Globus pallidus (tissue), 1 donor: ENCODE measurements around the gene LCE1A.

Experiments used
- DNase-seq: peaks from one replicate; pipeline ENCODE4 v3.0.0-alpha.2; 2015; ENCODE audit warnings: low spot score

Gene LCE1A, protein sequence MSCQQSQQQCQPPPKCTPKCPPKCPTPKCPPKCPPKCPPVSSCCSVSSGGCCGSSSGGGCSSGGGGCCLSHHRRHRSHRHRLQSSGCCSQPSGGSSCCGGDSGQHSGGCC

DNA sequence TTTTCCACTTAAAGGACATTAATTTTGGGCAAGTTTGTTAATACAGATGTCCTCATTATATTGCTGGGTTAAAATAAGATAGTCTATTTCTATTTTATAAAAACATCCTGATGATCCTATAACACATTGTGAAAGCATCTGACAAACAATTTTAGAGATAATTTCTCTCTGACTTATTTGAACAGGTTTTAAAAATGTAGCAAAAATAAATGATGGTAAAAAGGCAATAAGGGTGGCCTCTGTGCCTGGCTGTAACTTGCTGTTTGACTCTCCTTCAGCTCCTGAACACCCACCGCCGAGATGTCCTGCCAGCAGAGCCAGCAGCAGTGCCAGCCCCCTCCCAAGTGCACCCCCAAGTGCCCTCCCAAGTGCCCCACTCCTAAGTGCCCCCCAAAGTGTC, at the start of gene LCE1A:
Gene LCE1A, plus strand, starts transcription at position 301 of the 400 bp plus-strand sequence. Its CDS starts 0 bp downstream, at position 301.
- DNase-seq = no peak

DNA sequence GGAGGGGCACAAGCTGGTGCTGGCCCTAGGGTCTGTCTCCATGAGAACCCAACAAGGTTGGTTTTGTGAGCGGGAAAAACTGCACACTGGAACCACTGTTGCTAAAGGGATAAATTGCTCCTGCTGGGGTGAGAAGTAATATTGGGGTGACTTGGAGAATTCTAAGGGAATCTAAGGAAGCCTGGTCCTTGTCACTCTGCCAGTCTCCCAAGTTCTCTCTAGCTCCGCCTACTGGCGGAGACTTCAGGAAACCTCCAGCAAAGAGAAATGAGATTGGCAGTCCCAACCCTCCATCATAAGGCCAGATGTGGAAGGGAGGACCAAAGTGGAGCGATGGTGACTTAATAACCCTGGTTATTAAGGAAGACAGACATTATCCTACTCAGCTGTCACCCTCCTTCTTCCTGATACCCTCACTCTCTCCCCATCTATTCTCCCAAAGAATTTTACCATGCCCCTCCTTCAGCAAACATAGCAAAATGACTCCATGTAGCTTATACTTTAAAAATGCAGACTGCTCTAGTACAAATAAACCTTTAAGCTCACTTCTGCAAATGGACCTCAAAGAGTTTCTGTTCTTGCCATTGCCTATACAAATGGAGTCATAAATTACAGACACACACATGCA, 49.6 kb upstream of the LCE1A start:
- DNase-seq = no peak

DNA sequence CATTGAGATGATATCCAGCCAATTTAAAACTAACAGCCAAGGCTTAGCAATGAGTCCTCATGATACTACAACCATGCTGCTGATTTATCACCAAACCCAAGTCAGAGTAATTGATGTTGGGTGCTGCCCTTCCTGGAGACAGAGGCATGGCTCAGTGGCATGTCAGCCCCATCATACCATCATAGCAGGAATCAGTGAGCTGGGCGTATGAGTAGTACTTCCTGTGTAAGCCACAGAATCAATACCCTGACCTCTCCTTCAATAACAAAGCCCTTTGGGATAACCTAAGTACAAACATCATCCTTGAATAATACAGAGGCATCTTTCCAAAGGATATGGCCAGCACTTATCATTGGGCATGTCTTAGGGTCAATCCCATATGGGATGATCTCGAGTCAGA, 44.2 kb upstream of the LCE1A start:
- no peak for DNase-seq

DNA sequence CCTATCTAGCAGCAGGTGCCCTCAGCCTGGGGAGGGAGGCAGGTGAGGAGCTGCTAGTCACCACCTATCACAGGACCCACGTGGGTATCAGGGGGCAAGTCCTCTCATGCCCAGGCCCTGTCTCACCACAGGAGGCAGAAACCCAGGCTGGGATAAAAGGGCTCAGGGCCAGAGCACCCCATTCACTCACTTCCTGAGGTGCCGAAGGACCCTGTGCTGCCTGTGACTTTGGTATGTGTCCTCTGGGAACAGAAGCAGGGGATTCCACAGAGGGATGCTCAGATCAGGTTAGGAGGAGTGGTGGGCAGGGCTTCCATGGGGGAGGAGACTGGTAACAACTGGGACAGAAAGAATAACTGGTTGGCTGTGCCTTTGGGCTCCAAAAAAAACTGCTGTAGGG, 41.2 kb upstream of the LCE1A start, which contains the start of gene LCE1E:
Gene LCE1E, plus strand, starts transcription at position 181 of the 400 bp plus-strand sequence. CDS start 1,043 bp downstream, outside the sequence.
- no peak for DNase-seq

DNA sequence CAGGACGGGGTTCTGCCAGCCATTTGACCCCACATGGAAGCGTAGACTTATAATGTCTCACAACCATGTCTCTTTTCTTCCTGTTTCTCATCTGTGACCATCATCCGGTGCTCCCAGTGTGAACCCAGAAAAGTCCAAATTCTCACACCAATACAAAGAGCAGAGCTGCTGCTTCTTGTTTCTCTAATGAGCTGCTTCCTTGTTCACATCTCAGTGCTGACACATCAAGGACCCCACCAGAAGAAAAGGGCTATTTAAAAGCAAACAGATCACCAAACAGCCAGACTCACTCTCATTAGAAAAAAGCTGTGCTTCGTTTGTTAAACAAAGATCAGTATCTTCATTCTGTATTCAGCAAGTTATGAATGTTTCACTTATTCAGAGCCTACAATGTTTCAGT, 31.6 kb upstream of the LCE1A start:
- DNase-seq = no peak

DNA sequence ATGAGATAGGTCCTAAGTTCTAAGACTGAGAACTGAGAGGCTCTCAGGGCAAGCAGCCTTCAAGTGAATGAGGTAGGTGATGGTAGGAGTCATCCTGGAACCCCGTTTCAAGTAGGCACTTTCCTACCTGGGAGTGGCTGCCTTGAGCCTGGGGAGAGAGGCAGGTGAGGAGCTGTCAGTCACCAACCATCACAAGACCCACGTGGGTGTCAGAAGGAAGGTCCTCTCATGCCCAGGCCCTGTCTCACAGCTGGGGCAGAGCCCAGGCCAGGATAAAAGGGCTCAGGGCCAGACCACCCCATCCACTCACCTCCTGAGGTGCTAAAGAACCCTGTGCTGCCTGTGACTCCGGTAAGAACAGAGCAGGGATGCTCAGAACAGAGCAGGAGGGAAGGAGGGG, 30.9 kb upstream of the LCE1A start, which contains the start of gene LCE1D:
Gene LCE1D, plus strand, starts transcription at position 301 of the 400 bp plus-strand sequence. CDS start 1,074 bp downstream, outside the sequence.
- DNase-seq = no peak

DNA sequence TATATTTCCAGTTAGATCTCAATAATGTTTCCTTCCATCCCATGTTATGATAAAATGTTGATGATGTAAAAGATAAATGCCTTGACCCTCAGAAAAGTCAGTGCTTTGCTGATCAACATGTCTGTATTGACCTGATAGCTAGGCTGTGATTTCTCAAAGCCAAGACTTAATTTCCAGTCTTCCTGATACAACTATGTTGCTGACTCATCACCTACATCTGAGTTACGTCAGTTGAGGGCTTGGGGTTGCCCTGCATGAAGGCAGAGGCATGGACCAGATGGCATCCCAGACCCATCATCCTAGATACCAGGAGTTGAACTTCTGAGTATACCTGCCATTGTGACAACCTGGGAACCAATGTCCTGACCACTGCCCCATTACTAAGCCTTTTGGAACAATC, 25.9 kb upstream of the LCE1A start:
- DNase-seq = no peak

DNA sequence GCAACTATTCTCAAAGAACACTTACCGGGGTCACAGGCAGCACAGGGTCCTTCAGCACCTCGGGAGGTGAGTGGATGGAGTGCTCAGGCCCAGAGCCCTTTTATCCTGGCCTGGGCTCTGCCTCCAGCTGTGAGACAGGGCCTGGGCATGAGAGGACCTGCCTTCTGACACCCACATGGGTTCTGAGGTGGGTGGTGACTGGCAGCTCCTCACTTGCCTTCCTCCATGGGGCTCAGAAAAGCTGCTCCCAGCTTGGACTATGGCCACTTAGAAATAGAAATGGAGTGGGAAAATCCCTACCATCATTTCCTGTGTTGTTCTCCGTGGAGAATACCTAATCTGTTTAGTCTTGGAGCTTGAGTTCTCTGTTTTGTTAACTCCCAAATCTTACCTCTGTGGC, 20.7 kb upstream of the LCE1A start, which contains the start of gene LCE1C:
Gene LCE1C, minus strand, starts transcription at position 76 of the 400 bp plus-strand sequence. CDS start 1,173 bp downstream, outside the sequence.
- DNase-seq = no peak

DNA sequence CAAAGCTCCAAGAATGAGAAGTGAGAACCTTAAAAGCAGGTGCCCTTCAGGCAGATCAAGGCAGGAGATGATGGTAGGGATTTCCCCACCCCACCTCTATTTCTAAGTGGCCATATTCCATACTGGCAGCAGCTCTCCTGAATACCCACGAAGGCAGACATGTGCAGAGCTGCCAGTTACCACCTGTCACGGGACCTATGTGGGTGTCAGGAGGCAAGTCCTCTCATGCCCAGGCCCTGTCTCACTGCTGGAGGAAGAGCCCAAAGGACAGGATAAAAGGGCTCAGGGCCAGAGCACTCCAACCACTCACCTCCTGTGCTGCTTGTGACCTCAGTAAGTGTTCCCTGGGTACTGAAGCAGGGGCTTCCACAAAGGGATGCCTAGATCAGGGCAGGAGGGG, 16.2 kb upstream of the LCE1A start:
- no peak for DNase-seq

DNA sequence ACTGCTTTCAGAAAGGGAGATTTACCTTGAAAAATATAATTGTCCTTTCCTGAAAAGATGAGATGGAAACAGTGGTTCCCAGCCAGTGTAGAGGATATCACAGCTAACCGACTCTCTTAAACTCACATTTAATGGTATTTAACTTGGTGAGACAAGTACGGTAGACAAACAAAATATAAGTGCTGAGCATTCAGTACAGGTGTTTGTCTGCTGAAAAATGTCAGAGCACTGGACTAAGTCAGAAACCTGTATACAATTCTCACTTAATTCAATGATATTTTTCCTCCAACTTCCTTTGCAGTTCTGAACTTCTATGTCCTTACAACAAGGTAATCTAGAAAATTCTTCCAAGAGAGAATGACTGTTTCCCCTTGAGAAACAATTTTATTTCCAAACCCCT, 15.6 kb upstream of the LCE1A start, which contains the start of gene LCE1B:
Gene LCE1B, plus strand, starts transcription at position 301 of the 400 bp plus-strand sequence. CDS start 476 bp downstream, outside the sequence.
- no peak for DNase-seq

DNA sequence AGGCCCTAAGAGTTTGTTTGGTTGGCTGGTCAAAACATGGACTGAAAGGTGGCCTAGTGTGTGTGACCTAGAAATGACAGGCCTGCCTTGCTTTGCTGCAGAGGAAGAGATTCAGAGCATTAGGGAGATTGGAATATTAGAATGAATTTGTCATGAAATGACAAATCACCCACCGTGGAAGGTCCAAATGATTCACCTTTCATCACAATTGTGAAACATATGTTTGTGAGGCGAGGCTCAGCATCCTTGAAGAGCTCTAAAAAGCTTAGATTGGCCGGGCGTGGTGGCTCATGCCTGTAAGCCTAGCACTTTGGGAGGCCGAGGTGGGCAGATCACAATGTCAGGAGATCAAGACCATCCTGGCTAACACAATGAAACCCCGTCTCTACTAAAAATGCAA, 10.0 kb upstream of the LCE1A start:
- DNase-seq = no peak

DNA sequence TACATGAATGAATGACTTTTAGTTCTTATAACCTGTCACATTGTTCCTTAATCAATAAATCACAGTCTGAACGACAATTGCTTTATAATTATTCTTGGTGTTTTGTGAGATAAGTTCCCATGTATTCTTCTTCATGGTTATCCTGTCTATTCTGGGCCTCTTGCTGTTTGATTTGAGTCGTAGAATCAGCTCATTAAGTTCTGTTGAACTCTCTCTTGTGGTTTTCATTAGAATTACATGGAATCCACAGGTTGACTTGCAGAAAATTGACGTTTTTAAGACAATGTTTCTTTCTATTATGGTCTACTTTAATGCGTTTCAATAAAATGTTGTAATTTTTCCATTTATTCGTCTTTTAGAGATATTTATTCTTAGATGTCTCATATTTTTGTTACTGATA, 4.0 kb upstream of the LCE1A start:
- no peak for DNase-seq

DNA sequence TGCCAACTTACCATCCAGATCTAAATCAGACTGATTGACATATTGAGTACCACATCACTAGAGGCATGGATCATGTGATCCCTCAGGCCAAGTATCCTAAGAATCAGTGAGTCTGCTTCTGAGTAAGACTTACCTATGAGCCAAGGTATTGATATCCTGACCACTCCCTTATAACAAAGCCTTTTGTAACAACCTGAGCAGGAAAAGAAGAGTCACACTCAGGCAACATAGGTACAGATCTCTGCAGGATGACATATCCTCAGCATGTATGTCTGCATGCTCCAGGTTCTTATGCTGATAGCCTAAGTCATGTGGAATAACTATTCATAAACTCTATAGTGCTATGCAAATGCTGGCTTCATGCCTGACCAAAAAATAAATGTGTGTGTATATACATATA, 2.3 kb upstream of the LCE1A start:
- no peak for DNase-seq

DNA sequence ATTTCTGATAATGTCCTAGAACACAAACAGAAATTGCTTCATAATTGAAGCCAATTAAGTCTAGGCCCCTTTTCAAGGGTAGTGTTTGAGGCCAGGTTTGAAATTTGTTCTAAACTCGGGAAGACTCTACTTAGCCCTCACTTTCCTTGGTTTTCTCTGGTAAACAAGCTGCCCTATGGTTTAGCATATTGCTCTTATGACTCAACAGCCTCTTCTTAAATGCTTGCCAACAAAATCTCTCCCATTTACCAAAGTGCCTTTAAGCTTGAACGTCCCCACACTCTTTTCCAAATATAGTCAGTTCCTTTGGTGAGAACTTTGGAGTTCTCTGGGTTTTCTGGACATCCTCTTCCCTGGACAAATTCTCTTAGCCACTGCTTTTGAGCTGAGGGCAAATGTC, 9.6 kb downstream of the LCE1A start:
- DNase-seq = no peak

DNA sequence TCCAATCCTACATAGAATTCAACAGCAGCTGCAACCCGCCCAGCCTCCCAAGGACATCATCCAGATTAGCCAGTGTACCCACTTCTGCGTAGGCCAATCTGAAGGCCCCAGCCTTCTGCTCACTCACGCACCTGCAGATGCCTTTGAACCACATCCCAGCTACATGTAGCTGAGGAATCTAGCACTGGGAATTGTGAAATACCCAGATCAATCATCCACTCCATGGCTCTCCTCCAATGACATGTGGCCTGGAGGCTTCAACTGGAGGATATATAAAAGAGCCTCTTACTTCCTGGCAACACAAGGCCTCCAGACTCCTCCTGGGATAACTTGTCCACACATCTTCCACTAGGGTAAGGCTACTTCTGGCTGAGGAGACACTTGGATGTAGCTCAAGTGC, 15.3 kb downstream of the LCE1A start, which contains the start of gene LCE6A:
Gene LCE6A, plus strand, starts transcription at position 301 of the 400 bp plus-strand sequence. CDS start 665 bp downstream, outside the sequence.
- DNase-seq = no peak

DNA sequence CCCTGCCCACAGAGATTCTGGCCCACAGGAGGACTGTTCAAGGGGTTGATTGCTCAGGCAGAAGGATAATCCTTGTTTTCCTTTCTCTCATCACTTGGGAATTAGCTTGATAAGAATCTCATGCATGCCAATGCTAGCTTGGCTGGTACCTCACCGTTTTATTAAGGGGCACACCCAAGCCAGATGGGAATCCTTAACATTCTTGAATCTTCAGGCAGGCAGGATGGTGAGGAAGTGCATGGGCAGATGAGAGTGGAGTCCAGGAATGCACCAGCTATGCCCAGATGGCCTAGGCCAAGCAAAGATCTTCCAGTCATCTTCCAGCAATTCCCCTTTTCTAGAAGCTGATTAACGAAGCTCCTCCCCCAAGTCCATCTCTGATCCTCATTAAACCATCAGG, 28.4 kb downstream of the LCE1A start:
- DNase-seq = no peak

DNA sequence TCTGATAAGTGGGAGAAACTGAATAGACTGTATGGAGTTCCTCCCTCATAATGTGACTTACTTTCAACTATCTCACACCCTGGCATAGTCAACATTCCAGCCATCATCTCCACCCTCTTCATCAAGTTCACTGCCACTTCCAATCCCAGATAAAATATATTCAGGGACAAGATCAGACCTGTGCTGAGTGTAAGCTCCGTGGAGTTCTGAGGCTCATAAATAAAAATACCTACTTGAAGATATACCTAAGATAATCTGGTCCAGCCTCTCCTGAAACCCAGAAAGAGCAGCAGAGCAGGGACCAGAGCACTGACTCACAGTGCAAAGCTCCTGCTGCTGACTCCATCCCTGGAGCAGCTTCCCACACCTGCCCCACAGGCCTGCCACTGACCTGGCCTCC, 30.8 kb downstream of the LCE1A start:
- no peak for DNase-seq

DNA sequence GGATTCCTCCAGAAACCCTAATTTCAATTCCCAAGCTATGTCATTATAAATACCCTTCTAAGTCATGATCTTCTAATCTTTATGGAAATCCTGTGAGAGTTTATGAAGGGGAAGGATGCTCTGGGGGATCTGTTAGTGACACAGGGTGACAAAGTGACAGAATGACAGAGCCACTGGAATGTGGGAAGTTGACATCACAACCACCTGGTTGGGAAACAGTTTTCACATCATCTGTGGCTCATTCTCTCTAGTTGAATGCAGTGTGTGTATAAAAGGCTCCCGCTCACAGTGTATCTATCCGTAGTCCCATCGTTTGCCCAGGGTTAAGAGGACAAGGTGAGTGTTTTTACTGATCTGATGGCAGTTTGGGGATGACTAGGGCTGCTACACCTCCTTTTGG, 32.4 kb downstream of the LCE1A start, which contains the start of gene LCE7A:
Gene LCE7A, plus strand, starts transcription at position 301 of the 400 bp plus-strand sequence. CDS start 702 bp downstream, outside the sequence.
- no peak for DNase-seq

DNA sequence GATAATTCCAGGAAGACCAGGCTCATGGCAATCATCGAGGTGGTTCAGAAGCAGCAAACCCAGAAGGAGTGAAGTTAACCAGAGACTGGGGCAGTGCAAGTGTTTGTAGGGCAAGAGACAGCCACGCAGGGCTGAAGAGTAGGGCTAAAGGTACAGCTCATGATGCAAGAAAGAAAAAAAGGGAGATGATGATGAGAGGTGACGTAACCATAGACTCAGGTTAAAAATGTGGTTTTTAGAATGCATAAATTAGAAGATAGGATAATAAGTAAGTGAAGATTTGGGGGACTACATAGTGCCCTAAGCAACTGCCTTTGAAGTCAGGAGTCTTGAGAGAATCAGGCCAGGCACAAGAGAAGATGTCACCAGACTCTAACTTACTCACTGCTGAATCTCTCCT, 32.9 kb downstream of the LCE1A start:
- no peak for DNase-seq

DNA sequence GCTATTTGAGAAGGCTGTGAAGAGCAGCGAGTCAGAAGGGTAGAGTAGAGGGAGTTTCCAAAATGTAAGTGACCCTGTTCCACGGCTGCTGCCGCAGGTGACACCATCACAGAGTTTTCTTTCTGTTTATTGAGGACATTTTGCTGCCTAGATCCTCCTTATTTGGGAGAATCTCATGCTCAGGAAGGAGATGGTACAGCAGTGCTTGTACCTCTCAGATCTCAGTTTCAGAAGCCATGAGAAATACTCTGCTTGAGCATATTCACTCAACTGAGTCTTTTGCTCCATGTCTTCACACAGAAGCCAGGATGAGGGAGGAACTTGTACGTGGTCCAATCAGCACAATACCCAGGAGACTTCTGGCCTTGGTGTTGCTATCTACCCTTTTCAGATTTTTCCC, 34.1 kb downstream of the LCE1A start:
- no peak for DNase-seq

DNA sequence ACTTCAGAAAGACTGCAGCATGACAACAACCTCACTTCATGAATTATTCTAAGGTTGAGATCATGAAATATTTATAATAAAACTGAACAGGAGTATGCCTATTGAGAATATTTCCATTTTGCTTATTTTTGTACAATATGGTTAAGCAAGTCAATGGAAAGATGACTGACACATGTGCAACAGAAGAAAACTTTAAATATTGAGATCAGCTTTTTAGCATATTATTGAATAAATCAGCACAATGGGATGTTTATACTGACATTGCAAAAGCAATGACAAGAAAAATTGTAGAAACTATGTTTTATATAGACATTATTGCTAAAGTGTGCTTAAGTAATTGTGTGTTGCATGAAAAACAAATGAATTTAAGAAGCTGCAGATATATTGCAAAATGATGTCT, 37.2 kb downstream of the LCE1A start:
- no peak for DNase-seq

DNA sequence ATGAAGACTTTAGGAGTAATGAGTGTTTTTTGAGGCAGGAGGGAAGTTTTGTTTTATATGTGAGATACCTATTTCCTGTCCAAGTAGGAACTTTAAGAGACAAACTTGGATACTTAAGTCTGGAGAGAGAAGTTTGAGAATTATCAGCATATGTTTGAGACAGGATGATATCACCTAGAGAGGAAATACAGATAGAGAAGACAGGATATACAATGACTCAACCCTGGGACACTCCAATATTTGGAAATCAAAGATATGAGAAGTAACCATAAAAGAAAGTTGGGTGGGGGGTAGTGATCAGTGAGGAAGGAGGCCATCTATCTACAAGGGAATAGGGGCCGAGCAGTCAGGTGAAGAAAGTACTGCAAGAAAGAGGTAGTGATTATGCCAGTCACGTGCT, 39.0 kb downstream of the LCE1A start:
- no peak for DNase-seq

DNA sequence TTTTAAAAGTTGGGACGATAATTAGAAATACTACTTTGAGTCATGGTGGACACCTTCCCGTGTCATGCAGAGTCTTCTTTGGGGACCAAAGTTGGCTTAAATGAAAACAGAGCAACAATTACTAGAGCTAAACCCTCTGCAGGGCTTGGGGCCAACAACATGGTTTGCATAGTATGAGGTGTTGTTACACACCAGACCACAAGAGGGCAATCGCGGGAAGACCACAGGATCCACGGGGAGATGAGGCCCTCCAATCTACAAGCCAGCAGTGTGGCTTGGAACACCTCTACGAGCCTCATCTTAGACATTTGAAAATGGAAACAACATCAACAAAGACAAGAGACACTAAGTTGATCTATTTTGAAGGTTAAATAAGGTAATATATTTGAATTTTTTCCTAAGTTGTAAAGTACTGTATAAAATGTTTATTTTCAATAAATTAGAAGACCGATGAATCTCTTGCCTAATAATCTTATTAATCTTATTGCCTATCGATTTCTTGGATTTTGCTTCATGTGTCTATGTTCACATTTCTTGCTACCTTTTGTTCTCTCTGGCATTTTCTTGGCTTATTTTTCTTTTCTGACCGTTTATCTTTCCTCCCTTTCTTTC, 42.6 kb downstream of the LCE1A start:
- peak; percentile 52 for DNase-seq
